HFFc6 (cell line): Measurements from ENCODE around the gene SCFD1. TPM values are rescaled to one million over a fixed set of nuclear protein-coding genes. Genes with fewer than 3 reads are reported as not detected.
"Not testable (repeated sequence)": the region's sequence is repeated elsewhere in the genome, so short reads cannot be mapped to it uniquely, and the experiment has no call there.

ENCODE experiments used
- DNase-seq: peaks from one replicate; pipeline ENCODE4 v3.0.0-alpha.2; 2018
- H3K27ac Mint-ChIP-seq: 2 replicates; pipeline ENCODE4 v1.8.0; 2020; ENCODE audit warnings: mild to moderate bottlenecking, mixed read lengths
- H3K27me3 Mint-ChIP-seq: 2 replicates; pipeline ENCODE4 v1.8.0; 2021; ENCODE audit warnings: mild to moderate bottlenecking, moderate library complexity, mixed read lengths; ENCODE audit not compliant: insufficient read depth
- H3K36me3 Mint-ChIP-seq: 2 replicates; pipeline ENCODE4 v1.8.0; 2021; ENCODE audit warnings: low read depth, mixed read lengths
- H3K4me1 Mint-ChIP-seq: 2 replicates; pipeline ENCODE4 v1.8.0; 2020; ENCODE audit warnings: low read depth, mixed read lengths
- H3K4me3 Mint-ChIP-seq: 2 replicates; pipeline ENCODE4 v1.8.0; 2020; ENCODE audit warnings: mild to moderate bottlenecking, moderate library complexity, mixed read lengths
- H3K9me3 Mint-ChIP-seq: 2 replicates; pipeline ENCODE4 v1.8.0; 2020; ENCODE audit warnings: mild to moderate bottlenecking, mixed read lengths
- total RNA-seq, 6 experiments: library from RNA; stranded (reverse); fragmentation: NEBNext Ultra II Directional; extraction: Animal tissue kit (Norgen Biotek cat#: 25700); gene quantifications; 2 replicates in 1 of 6; 3 replicates in 5 of 6; pipeline ENCODE4 v1.2.3, GENCODE V29; 2021
- TF ChIP-seq, protein P1 (sequence below): fragments of 200-600 bp; sonication (generic); IDR thresholded peaks from 2 replicates; pipeline ENCODE4 v1.5.0; 2021; ENCODE audit warnings: antibody characterized with exemption, mild to moderate bottlenecking

SCFD1 gene
- total RNA-seq, 6 experiments from 2014 or later: 105 to 126 (median 113) TPM

- no peaks in the 10 kb centered on the region for H3K9me3 Mint-ChIP-seq
- H3K36me3 Mint-ChIP-seq: peaks cover 26% of the 10 kb centered on the region
- DNase-seq: no peak
- peak overlapping the region; percentile 8; the same call in 1 of the 2 replicates for H3K27ac Mint-ChIP-seq
- H3K4me3 Mint-ChIP-seq: no peak overlapping the region
- TF ChIP-seq, protein P1, sequence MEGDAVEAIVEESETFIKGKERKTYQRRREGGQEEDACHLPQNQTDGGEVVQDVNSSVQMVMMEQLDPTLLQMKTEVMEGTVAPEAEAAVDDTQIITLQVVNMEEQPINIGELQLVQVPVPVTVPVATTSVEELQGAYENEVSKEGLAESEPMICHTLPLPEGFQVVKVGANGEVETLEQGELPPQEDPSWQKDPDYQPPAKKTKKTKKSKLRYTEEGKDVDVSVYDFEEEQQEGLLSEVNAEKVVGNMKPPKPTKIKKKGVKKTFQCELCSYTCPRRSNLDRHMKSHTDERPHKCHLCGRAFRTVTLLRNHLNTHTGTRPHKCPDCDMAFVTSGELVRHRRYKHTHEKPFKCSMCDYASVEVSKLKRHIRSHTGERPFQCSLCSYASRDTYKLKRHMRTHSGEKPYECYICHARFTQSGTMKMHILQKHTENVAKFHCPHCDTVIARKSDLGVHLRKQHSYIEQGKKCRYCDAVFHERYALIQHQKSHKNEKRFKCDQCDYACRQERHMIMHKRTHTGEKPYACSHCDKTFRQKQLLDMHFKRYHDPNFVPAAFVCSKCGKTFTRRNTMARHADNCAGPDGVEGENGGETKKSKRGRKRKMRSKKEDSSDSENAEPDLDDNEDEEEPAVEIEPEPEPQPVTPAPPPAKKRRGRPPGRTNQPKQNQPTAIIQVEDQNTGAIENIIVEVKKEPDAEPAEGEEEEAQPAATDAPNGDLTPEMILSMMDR: no peak
- H3K27me3 Mint-ChIP-seq: peaks cover 1% of the 10 kb centered on the region
- peaks cover 8% of the 10 kb centered on the region; the same call in 1 of the 2 replicates for H3K4me1 Mint-ChIP-seq
Observed at GRCh38 chr14:30678926-30679431, 56.9 kb downstream of the SCFD1 start.

DNA sequence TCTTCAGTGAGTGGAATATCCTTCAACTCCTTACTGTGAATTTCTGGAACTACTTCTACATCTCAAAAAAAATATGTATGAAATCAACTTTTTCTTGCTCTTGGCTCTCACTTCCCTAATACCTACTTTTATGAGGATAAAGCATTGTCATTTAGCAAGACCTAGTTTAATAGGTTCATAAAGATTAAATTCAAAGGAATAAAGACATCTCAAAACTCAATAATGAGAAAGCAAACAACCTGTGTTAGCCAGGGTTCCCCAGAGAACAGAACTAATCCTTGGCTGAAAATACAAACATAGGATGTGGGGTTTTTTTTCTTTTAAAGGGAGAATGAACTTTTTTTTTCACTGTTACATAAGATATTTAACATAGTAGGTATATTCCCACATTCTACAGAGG lies 57.9 kb downstream of the SCFD1 start:
- Mint-ChIP-seq H3K27me3 (peaks cover 1% of the 10 kb centered on the region), H3K4me1 (peaks cover 8% of the 10 kb centered on the region; the same call in 1 of the 2 replicates), H3K36me3 (peaks cover 27% of the 10 kb centered on the region), H3K27ac (no peak overlapping the region), H3K4me3 (no peak overlapping the region), H3K9me3 (no peaks in the 10 kb centered on the region)
- no peak for DNase-seq
- TF ChIP-seq, protein P1: no peak

DNA sequence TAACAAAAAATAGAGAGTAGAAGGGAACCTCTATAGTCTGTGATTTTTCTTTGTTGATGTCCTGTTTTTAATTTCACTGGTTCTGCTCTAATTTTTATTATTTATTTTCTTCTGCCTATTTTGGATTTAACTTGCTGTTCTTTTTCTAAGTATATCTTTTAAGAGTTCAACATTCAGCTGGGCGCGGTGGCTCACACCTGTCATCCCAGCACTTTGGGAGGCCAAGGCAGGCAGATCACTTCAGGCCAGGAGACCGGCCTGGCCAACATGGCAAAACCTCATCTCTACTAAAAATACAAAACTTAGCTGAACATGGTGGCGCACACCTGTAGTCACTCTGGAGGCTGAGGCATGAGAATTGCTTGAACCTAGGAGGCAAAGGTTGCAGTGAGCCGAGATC lies 58.7 kb downstream of the SCFD1 start:
- not testable (repeated sequence) for DNase-seq, H3K4me1 Mint-ChIP-seq, H3K27ac Mint-ChIP-seq, H3K27me3 Mint-ChIP-seq, H3K9me3 Mint-ChIP-seq, H3K4me3 Mint-ChIP-seq
- H3K36me3 Mint-ChIP-seq: peaks cover 19% of the 10 kb centered on the region

DNA sequence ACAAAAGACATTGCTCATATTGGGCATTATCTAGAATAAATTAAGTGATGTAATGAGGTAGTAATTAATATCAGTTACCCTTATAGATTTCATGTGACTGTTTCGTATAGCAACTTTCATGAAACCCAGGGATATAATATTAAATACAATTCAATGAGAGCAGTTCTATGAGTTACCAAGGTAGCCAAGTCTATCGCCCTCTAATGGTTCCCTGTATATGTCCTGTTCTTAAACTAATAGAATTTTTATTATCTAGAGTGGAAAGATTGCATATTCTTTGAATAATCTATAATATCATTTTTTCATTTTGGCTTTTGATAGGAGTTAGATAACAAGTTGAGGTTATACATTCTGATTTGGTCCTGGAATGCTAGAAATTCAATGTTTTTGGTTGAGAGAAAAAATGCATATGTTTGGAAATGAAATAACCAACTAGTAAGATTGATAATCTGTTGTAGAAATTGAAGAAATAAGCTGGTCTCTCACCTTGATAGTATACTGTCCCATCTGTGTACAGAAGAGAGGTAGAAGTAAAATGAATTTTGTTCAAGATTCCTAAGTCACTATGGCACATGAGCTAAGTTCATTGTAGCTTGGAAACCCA lies 59.7 kb downstream of the SCFD1 start:
- TF ChIP-seq, protein P1: peak; percentile 76
- H3K36me3 Mint-ChIP-seq: peaks cover 19% of the 10 kb centered on the region
- peaks cover 8% of the 10 kb centered on the region; the same call in 1 of the 2 replicates for H3K4me1 Mint-ChIP-seq
- no peak overlapping the region for H3K27ac Mint-ChIP-seq
- DNase-seq: no peak
- no peaks in the 10 kb centered on the region for H3K9me3 Mint-ChIP-seq
- no peaks in the 10 kb centered on the region; the same call in 1 of the 2 replicates for H3K27me3 Mint-ChIP-seq
- no peak overlapping the region for H3K4me3 Mint-ChIP-seq

GRCh38 chr14:30690487-30691355 lies 68.6 kb downstream of the SCFD1 start:
- not testable (repeated sequence) for H3K4me1 Mint-ChIP-seq, H3K36me3 Mint-ChIP-seq, DNase-seq, H3K27me3 Mint-ChIP-seq, H3K27ac Mint-ChIP-seq, H3K9me3 Mint-ChIP-seq, H3K4me3 Mint-ChIP-seq

GRCh38 chr14:30691751-30692398 lies 69.8 kb downstream of the SCFD1 start:
- Mint-ChIP-seq H3K27ac (no peak overlapping the region), H3K9me3 (no peaks in the 10 kb centered on the region), H3K36me3 (peaks cover 9% of the 10 kb centered on the region; the same call in 1 of the 2 replicates), H3K4me1 (no peaks in the 10 kb centered on the region), H3K4me3 (no peak overlapping the region), H3K27me3 (no peaks in the 10 kb centered on the region)
- TF ChIP-seq, protein P1: no peak
- DNase-seq: no peak
